Ovary (tissue), 3 donors: ENCODE results near the gene SCAPER.

Source experiments
- CTCF ChIP-seq, 3 donors: fragments of 450-650 bp in 2 of 3; fragments of 200-600 bp in 1 of 3; IDR thresholded peaks; one replicate each; pipeline versions ENCODE4 v1.5.1 to v1.8.0; 2016 to 2022; ENCODE audit warnings: antibody characterized with exemption in 3 of 3, mild to moderate bottlenecking in 1 of 3
- POLR2A ChIP-seq: fragments of 450-650 bp; IDR thresholded peaks from one replicate; pipeline ENCODE4 v1.6.1; 2017; ENCODE audit warnings: antibody characterized with exemption, mild to moderate bottlenecking, moderate library complexity
- donor health status: DM: no; HTN: no; CAD: no.

GRCh38 chr15:76353023-76353577 lies 552.0 kb downstream of the SCAPER start:
- TF ChIP-seq CTCF (IDR thresholded peaks at IDR 0.05) (no peak), POLR2A (no peak)
